IMR-90 (cell line): ENCODE data around the gene PRSS50. TPM values are rescaled to one million over a fixed set of nuclear protein-coding genes. Genes with fewer than 3 reads are reported as not detected.

ENCODE experiments used
- ATAC-seq: fragments of 200-7000 bp; cut with Tn5 transposase; 2 replicates; pipeline ENCODE4 v1.9.1; 2020; ENCODE audit warnings: low read depth, mild to moderate bottlenecking, moderate library complexity
- BruUV-seq: library from RNA; stranded (reverse); fragments of 400-500 nt; replicated peaks from 2 replicates; lab custom pipeline; 2021; lab: Mats Ljungman, UMichigan
- CTCF ChIA-PET: fragments of 300-600 bp; formaldehyde crosslinking; extraction: SDS; loops from one replicate; lab custom pipeline; 2021; ENCODE audit warnings: antibody characterized with exemption; lab: Yijun Ruan, JAX
- POLR2A ChIA-PET: fragments of 300-600 bp; sonication (Branson Sonifier 250); formaldehyde crosslinking; loops from one replicate; lab custom pipeline; 2022; ENCODE audit warnings: antibody characterized with exemption; ENCODE audit not compliant: unreplicated experiment; lab: Charles Lee
- DNase-seq: peaks from one replicate; pipeline ENCODE4 v3.0.0; 2013
- H2AFZ ChIP-seq: replicated peaks from 2 replicates; pipeline ENCODE3; 2013; ENCODE audit warnings: low read length, mild to moderate bottlenecking; ENCODE audit not compliant: poor library complexity
- H2AK5ac ChIP-seq: 2 replicates; pipeline ENCODE4 v1.6.1; 2013; ENCODE audit warnings: low read depth, low read length, inconsistent platforms
- H2AK9ac ChIP-seq: replicated peaks from 2 replicates; pipeline ENCODE3; 2013; ENCODE audit warnings: mild to moderate bottlenecking, low read depth, low read length, moderate library complexity; ENCODE audit not compliant: poor library complexity
- H2BK120ac ChIP-seq: 2 replicates; pipeline ENCODE4 v1.6.1; 2013; ENCODE audit warnings: low read depth, low read length, inconsistent platforms
- H2BK15ac ChIP-seq: 3 replicates; pipeline ENCODE4 v1.6.1; 2013; ENCODE audit warnings: low read depth, low read length, inconsistent platforms
- H2BK20ac ChIP-seq: 2 replicates; pipeline ENCODE4 v1.6.1; 2013; ENCODE audit warnings: low read depth, mild to moderate bottlenecking, inconsistent platforms, low read length, moderate library complexity
- H2BK5ac ChIP-seq: 2 replicates; pipeline ENCODE4 v1.6.1; 2013; ENCODE audit warnings: mild to moderate bottlenecking, low read depth, low read length, inconsistent platforms; ENCODE audit not compliant: poor library complexity, severe bottlenecking
- H3K14ac ChIP-seq: replicated peaks from 2 replicates; pipeline ENCODE4 v1.6.1; 2013; ENCODE audit warnings: low read depth, low read length, inconsistent platforms
- H3K18ac ChIP-seq: 2 replicates; pipeline ENCODE4 v1.6.1; 2013; ENCODE audit warnings: low read depth, low read length, control low read depth
- H3K23ac ChIP-seq: 2 replicates; pipeline ENCODE4 v1.6.1; 2013; ENCODE audit warnings: low read depth, low read length, inconsistent platforms
- H3K27ac ChIP-seq: 2 replicates; pipeline ENCODE4 v1.5.1; 2013; ENCODE audit warnings: mild to moderate bottlenecking, control low read depth, low read length; ENCODE audit not compliant: insufficient read depth
- H3K27me3 ChIP-seq: 2 replicates; pipeline ENCODE4 v1.6.1; 2013; ENCODE audit warnings: low read length; ENCODE audit not compliant: control insufficient read depth, insufficient read depth
- H3K36me3 ChIP-seq: 2 replicates; pipeline ENCODE4 v1.6.1; 2013; ENCODE audit warnings: low read length, mixed read lengths; ENCODE audit not compliant: control insufficient read depth, insufficient read depth
- H3K4ac ChIP-seq: 2 replicates; pipeline ENCODE4 v1.6.1; 2013; ENCODE audit warnings: low read depth, low read length, inconsistent platforms
- H3K4me1 ChIP-seq: 2 replicates; pipeline ENCODE4 v1.6.1; 2013; ENCODE audit warnings: low read length, mixed read lengths; ENCODE audit not compliant: control insufficient read depth, insufficient read depth
- H3K4me2 ChIP-seq: 2 replicates; pipeline ENCODE4 v1.6.1; 2013; ENCODE audit warnings: low read depth, mild to moderate bottlenecking, control low read depth, low read length, moderate library complexity
- H3K4me3 ChIP-seq: 2 replicates; pipeline ENCODE4 v1.5.1; 2013; ENCODE audit warnings: low read depth, mild to moderate bottlenecking, control low read depth, low read length, moderate library complexity; ENCODE audit not compliant: insufficient read depth
- H3K56ac ChIP-seq: 2 replicates; pipeline ENCODE4 v1.6.1; 2013; ENCODE audit warnings: low read length, inconsistent platforms; ENCODE audit not compliant: insufficient read depth; ENCODE audit errors: extremely low read depth
- H3K79me1 ChIP-seq, 2 experiments: 2 replicates each; pipeline ENCODE4 v1.6.1; 2013; ENCODE audit warnings: low read length in 2 of 2, inconsistent platforms in 1 of 2, low read depth in 1 of 2
- H3K9ac ChIP-seq: 2 replicates; pipeline ENCODE4 v1.6.1; 2013; ENCODE audit warnings: low read depth, low read length, control low read depth
- H3K9me1 ChIP-seq: 2 replicates; pipeline ENCODE4 v1.6.1; 2013; ENCODE audit warnings: low read length, inconsistent platforms; ENCODE audit not compliant: insufficient read depth
- H3K9me3 ChIP-seq: 2 replicates; pipeline ENCODE4 v1.6.1; 2013; ENCODE audit warnings: low read length; ENCODE audit not compliant: control insufficient read depth, insufficient read depth
- H4K20me1 ChIP-seq: 2 replicates; pipeline ENCODE4 v1.6.1; 2013; ENCODE audit warnings: low read length, inconsistent platforms; ENCODE audit not compliant: insufficient read depth
- H4K5ac ChIP-seq: 2 replicates; pipeline ENCODE4 v1.6.1; 2013; ENCODE audit warnings: mild to moderate bottlenecking, low read depth, low read length, control low read depth
- H4K8ac ChIP-seq, 2 experiments: 2 replicates each; pipeline ENCODE4 v1.6.1; 2013; ENCODE audit warnings: low read depth in 2 of 2, low read length in 2 of 2, control low read depth in 1 of 2, inconsistent platforms in 1 of 2
- H4K91ac ChIP-seq: 2 replicates; pipeline ENCODE4 v1.6.1; 2013; ENCODE audit warnings: low read depth, low read length, inconsistent platforms; ENCODE audit not compliant: insufficient read depth
- BHLHE40 ChIP-seq: fragments of 150-350 bp; IDR thresholded peaks from 2 replicates; pipeline ENCODE4 v1.6.1; 2016; ENCODE audit warnings: mild to moderate bottlenecking, low read depth, low read length
- CEBPB ChIP-seq: IDR thresholded peaks from 2 replicates; pipeline ENCODE4 v1.6.1; 2012; ENCODE audit warnings: low read depth, low read length, improper control_type of control experiment
- CHD1 ChIP-seq: IDR thresholded peaks from 2 replicates; pipeline ENCODE4 v1.6.1; 2012; ENCODE audit warnings: low read depth, low read length, improper control_type of control experiment
- FOS ChIP-seq: fragments of 150-350 bp; IDR thresholded peaks from 2 replicates; pipeline ENCODE4 v1.6.1; 2016; ENCODE audit warnings: low read depth, low read length
- MAFK ChIP-seq: IDR thresholded peaks from 2 replicates; pipeline ENCODE4 v1.6.1; 2012; ENCODE audit warnings: low read depth, low read length, improper control_type of control experiment
- MAZ ChIP-seq: IDR thresholded peaks from 2 replicates; pipeline ENCODE4 v1.6.1; 2012; ENCODE audit warnings: low read depth, mild to moderate bottlenecking, low read length, improper control_type of control experiment, moderate library complexity, borderline replicate concordance
- NFE2L2 ChIP-seq: fragments of 150-350 bp; IDR thresholded peaks from 2 replicates; pipeline ENCODE4 v1.6.1; 2016; ENCODE audit warnings: low read depth, mild to moderate bottlenecking, low read length
- POLR2A ChIP-seq: IDR thresholded peaks from 2 replicates; pipeline ENCODE4 v1.6.1; 2012; ENCODE audit warnings: mild to moderate bottlenecking, low read depth, low read length
- RAD21 ChIP-seq: IDR thresholded peaks from 2 replicates; pipeline ENCODE4 v1.6.1; 2012; ENCODE audit warnings: low read length, improper control_type of control experiment
- RFX5 ChIP-seq: IDR thresholded peaks from 2 replicates; pipeline ENCODE4 v1.8.0; 2012; ENCODE audit warnings: low read depth, mild to moderate bottlenecking, low read length, moderate library complexity
- WGBS, 2 experiments: methylation state at CpG; one replicate each; pipeline versions ENCODE4 v1.1.5 to v1.1.7; 2013; ENCODE audit warnings: missing lambda C conversion rate in 2 of 2; ENCODE audit not compliant: insufficient read length in 1 of 2; ENCODE audit errors: extremely low coverage in 2 of 2; 5-methylcytosine and 5-hydroxymethylcytosine counted together
- dilution Hi-C: fragments of 300-500 bp; cut with HindIII; formaldehyde crosslinking; loops from one replicate; pipeline ENCODE4 v1.14.3; 2018; ENCODE audit warnings: low sequenced_read_pairs; ENCODE audit not compliant: unreplicated experiment
- in situ Hi-C: fragments of 300-500 bp; cut with MboI; formaldehyde crosslinking; loops from 3 replicates; pipeline ENCODE4 v1.14.3; 2019; ENCODE audit warnings: low sequenced_read_pairs, inconsistent platforms, mixed read lengths
- intact Hi-C: fragments of 100-400 bp; cut with micrococcal nuclease; formaldehyde crosslinking; loops from 2 replicates; pipeline ENCODE4 v1.10.0; 2022
- polyA plus RNA-seq, 3 experiments: library from polyadenylated mRNA; depleted of rRNA; stranded (reverse); fragments of >200 nt; gene quantifications; 2 replicates each; pipeline ENCODE4 v1.2.3, GENCODE V29; 2012; ENCODE audit warnings: low replicate concordance in 1 of 3
- total RNA-seq: library from RNA; depleted of rRNA; stranded (reverse); fragments of >200 nt; gene quantifications from 2 replicates; pipeline ENCODE4 v1.2.3, GENCODE V29; 2012
- TF ChIP-seq, protein P1 (sequence below): conservative IDR thresholded peaks from 2 replicates; pipeline ENCODE4 v1.5.1; 2012; ENCODE audit warnings: mild to moderate bottlenecking, low read depth, low read length, improper control_type of control experiment
- TF ChIP-seq, protein P2 (sequence below): fragments of 150-350 bp; IDR thresholded peaks from 2 replicates; pipeline ENCODE4 v1.6.1; 2017; ENCODE audit warnings: mild to moderate bottlenecking, antibody characterized with exemption, low read length, low read depth

PRSS50 gene
- total and polyA plus RNA-seq, 2 of the 4 experiments (the other 2 are of a cell fraction) = not detected

DNA sequence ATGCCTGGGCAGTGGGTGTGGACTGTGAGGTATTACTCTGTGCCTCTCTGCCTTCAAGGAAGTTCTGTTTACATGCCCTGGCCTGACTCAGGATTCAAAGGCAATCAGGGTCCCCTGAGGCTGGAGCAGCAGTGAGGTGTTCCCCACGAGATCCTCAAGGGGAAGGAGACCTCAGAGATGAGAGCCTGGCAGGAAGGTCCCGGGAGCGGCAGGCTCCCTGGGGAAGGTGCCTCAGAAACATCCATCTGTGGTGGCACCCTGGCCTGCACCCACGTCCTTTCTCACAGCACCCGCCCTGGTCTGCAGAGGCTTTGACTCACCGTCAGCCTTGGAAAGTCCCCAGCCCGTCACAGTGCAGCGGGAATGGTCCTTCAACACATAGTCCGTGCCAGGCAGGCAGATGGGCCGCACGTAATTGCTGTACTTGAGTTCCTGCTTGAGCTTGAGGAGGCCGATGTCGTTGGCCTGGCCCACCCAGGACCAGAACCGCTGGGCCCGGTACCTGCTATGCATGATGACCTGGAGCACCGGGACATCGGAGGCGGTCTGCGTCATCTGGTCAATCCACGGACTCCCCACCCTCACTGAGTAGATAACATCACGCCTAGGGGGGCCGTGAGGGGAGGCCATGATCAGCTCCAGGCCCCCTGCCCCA is 3.6 kb downstream of the PRSS50 start:
- TF ChIP-seq MAFK (no peak), MAZ (no peak), POLR2A (no peak), CHD1 (no peak), RFX5 (no peak), FOS (no peak), CEBPB (no peak), NFE2L2 (no peak), BHLHE40 (no peak), RAD21 (no peak)
- TF ChIP-seq, protein P1, sequence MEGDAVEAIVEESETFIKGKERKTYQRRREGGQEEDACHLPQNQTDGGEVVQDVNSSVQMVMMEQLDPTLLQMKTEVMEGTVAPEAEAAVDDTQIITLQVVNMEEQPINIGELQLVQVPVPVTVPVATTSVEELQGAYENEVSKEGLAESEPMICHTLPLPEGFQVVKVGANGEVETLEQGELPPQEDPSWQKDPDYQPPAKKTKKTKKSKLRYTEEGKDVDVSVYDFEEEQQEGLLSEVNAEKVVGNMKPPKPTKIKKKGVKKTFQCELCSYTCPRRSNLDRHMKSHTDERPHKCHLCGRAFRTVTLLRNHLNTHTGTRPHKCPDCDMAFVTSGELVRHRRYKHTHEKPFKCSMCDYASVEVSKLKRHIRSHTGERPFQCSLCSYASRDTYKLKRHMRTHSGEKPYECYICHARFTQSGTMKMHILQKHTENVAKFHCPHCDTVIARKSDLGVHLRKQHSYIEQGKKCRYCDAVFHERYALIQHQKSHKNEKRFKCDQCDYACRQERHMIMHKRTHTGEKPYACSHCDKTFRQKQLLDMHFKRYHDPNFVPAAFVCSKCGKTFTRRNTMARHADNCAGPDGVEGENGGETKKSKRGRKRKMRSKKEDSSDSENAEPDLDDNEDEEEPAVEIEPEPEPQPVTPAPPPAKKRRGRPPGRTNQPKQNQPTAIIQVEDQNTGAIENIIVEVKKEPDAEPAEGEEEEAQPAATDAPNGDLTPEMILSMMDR = no peak
- TF ChIP-seq, protein P2, sequence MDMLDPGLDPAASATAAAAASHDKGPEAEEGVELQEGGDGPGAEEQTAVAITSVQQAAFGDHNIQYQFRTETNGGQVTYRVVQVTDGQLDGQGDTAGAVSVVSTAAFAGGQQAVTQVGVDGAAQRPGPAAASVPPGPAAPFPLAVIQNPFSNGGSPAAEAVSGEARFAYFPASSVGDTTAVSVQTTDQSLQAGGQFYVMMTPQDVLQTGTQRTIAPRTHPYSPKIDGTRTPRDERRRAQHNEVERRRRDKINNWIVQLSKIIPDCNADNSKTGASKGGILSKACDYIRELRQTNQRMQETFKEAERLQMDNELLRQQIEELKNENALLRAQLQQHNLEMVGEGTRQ = no peak
- Histone ChIP-seq H4K91ac (no peak overlapping the region), H3K56ac (no peak overlapping the region), H3K4me3 (no peak overlapping the region), H3K27ac (no peak overlapping the region), H3K9ac (no peak overlapping the region), H2AFZ (peak overlapping the region; percentile 44), H3K36me3 (no peaks in the 10 kb centered on the region), H3K14ac (no peak overlapping the region), H3K27me3 (peaks cover 47% of the 10 kb centered on the region), H3K9me3 (no peaks in the 10 kb centered on the region), H3K18ac (no peak overlapping the region), H3K9me1 (no peaks in the 10 kb centered on the region), H4K5ac (no peak overlapping the region), H2BK5ac (no peak overlapping the region), H3K23ac (no peak overlapping the region), H4K8ac (no peak overlapping the region), H2BK120ac (no peak overlapping the region), H2AK5ac (no peak overlapping the region), H3K79me1 (no peaks in the 10 kb centered on the region), H2BK20ac (no peak overlapping the region), H2BK15ac (no peak overlapping the region), H4K20me1 (no peaks in the 10 kb centered on the region), H3K4me2 (no peak overlapping the region), H3K4ac (no peak overlapping the region), H2AK9ac (no peak overlapping the region), H3K4me1 (no peaks in the 10 kb centered on the region)
- ChIA-PET POLR2A (no interaction called here), CTCF (no interaction called here)
- DNase-seq (no peak), ATAC-seq (no peak)
- BruUV-seq = no TSS peak
- WGBS, 2 experiments = 86% methylated on average over 11 of the region's 22 CpGs; no CpG with 5 or more reads in 1 of the 2 experiments
- dilution Hi-C loops (no loop called here), intact Hi-C loops (no loop called here), in situ Hi-C loops (loop anchor here (25.0 kb wide), 1 partner anchor 648 kb away; no protein-coding TSS in a partner anchor)
